HCT116 (cell line): ENCODE data around the gene HHATL. TPM values are rescaled to one million over a fixed set of nuclear protein-coding genes. Genes with fewer than 3 reads are reported as not detected.
A peak's percentile ranks its signal among the peaks of the same experiment; 100 is the strongest.

ENCODE experiments used
- ATAC-seq: fragments of 200-7000 bp; cut with Tn5 transposase; 2 replicates; pipeline ENCODE4 v1.9.1; 2020; ENCODE audit warnings: mild to moderate bottlenecking, moderate library complexity
- BruUV-seq: library from RNA; stranded (reverse); fragments of 400-500 nt; replicated peaks from 2 replicates; lab custom pipeline; 2021; lab: Mats Ljungman, UMichigan
- CTCF ChIA-PET: fragments of 300-600 bp; sonication (Branson Sonifier 250); formaldehyde crosslinking; loops from one replicate; lab custom pipeline; 2021; ENCODE audit warnings: antibody characterized with exemption; lab: Charles Lee
- POLR2A ChIA-PET: fragments of 300-600, 350-600 bp; sonication (Branson Sonifier 250); formaldehyde crosslinking; loops from one replicate; lab custom pipeline; 2021; ENCODE audit warnings: antibody characterized with exemption; lab: Charles Lee
- RAD21 ChIA-PET, 2 experiments: fragments of 300-600 bp; sonication (Branson Sonifier 250); formaldehyde crosslinking; loops; one replicate each; lab custom pipeline; 2023; ENCODE audit warnings: low total read pairs in 2 of 2; ENCODE audit not compliant: uncharacterized antibody in 2 of 2, unreplicated experiment in 2 of 2, low non-redundant PET in 1 of 2; lab: Charles Lee
- DNase-seq: peaks from one replicate; pipeline ENCODE4 v3.0.0-alpha.2; 2010; ENCODE audit warnings: low read depth, low spot score
- H2AFZ ChIP-seq: fragments of 200-600 bp; shearing (Covaris generic), sonication (generic); 2 replicates; pipeline ENCODE4 v1.6.1; 2017; ENCODE audit warnings: low read depth, mixed run types, mixed read lengths, antibody characterized with exemption, low read length; ENCODE audit not compliant: poor library complexity, severe bottlenecking
- H3K27ac ChIP-seq: 2 replicates; pipeline ENCODE4 v1.5.1; 2012; ENCODE audit warnings: low read depth, low read length
- H3K27me3 ChIP-seq: fragments of 200-600 bp; sonication (generic); 2 replicates; pipeline ENCODE4 v1.6.1; 2016; ENCODE audit warnings: mixed run types, low read length, mixed read lengths; ENCODE audit not compliant: insufficient read depth
- H3K36me3 ChIP-seq, 2 experiments: fragments of 200-500 bp in 1 of 2; fragments of 200-600 bp in 1 of 2; sonication (Bioruptor generic) in 1 of 2; sonication (generic) in 1 of 2; 2 replicates each; pipeline versions ENCODE4 v1.5.1 to v1.6.1; 2014 to 2016; ENCODE audit warnings: low read length in 2 of 2, inconsistent platforms in 1 of 2, mixed read lengths in 1 of 2, mixed run types in 1 of 2; ENCODE audit not compliant: insufficient read depth in 2 of 2, control insufficient read depth in 1 of 2
- H3K4me1 ChIP-seq, 2 experiments: fragments of 200-600 bp in 1 of 2; sonication (generic) in 1 of 2; 2 replicates each; pipeline versions ENCODE4 v1.5.1 to v1.6.1; 2012 to 2017; ENCODE audit warnings: low read length in 2 of 2, inconsistent platforms in 1 of 2, mild to moderate bottlenecking in 1 of 2, mixed read lengths in 1 of 2, mixed run types in 1 of 2, moderate library complexity in 1 of 2; ENCODE audit not compliant: insufficient read depth in 2 of 2, control insufficient read depth in 1 of 2
- H3K4me2 ChIP-seq: fragments of 200-600 bp; sonication (generic); 2 replicates; pipeline ENCODE4 v1.6.1; 2017; ENCODE audit warnings: mixed run types, low read length, mixed read lengths
- H3K4me3 ChIP-seq, 2 experiments: fragments of 200-600 bp in 1 of 2; sonication (generic) in 1 of 2; replicated peaks in 1 of 2; 2 replicates each; pipeline ENCODE4 v1.5.1; 2011 to 2016; ENCODE audit warnings: low read length in 2 of 2, control low read depth in 1 of 2, low read depth in 1 of 2, mild to moderate bottlenecking in 1 of 2, mixed read lengths in 1 of 2, mixed run types in 1 of 2
- H3K79me2 ChIP-seq: fragments of 200-600 bp; sonication (generic); 2 replicates; pipeline ENCODE4 v1.6.1; 2017; ENCODE audit warnings: mild to moderate bottlenecking, mixed run types, low read length, moderate library complexity, mixed read lengths; ENCODE audit not compliant: insufficient read depth
- H3K9ac ChIP-seq: fragments of 200-600 bp; sonication (generic); 2 replicates; pipeline ENCODE4 v1.6.1; 2016; ENCODE audit warnings: low read length, mixed read lengths
- H3K9me2 ChIP-seq: fragments of 200-600 bp; sonication (generic), shearing (Covaris generic); 2 replicates; pipeline ENCODE4 v1.6.1; 2017; ENCODE audit warnings: mixed run types, mild to moderate bottlenecking, moderate library complexity; ENCODE audit not compliant: insufficient read depth
- H3K9me3 ChIP-seq, 2 experiments: fragments of 200-500 bp in 1 of 2; fragments of 200-600 bp in 1 of 2; sonication (Bioruptor generic) in 1 of 2; sonication (generic) in 1 of 2; 2 replicates each; pipeline ENCODE4 v1.6.1; 2014 to 2017; ENCODE audit warnings: low read length in 2 of 2, mixed read lengths in 2 of 2, inconsistent platforms in 1 of 2, low read depth in 1 of 2, mild to moderate bottlenecking in 1 of 2, mixed run types in 1 of 2, moderate library complexity in 1 of 2; ENCODE audit not compliant: control insufficient read depth in 1 of 2, insufficient read depth in 1 of 2
- H4K20me1 ChIP-seq: fragments of 200-600 bp; sonication (generic), shearing (Covaris generic); 2 replicates; pipeline ENCODE4 v1.6.1; 2017; ENCODE audit warnings: mixed run types, mild to moderate bottlenecking, moderate library complexity; ENCODE audit not compliant: insufficient read depth
- ATF3 ChIP-seq: IDR thresholded peaks from 2 replicates; pipeline ENCODE4 v1.6.1; 2012
- EGR1 ChIP-seq: IDR thresholded peaks from 2 replicates; pipeline ENCODE4 v1.6.1; 2012; ENCODE audit warnings: low read depth
- EZH2 ChIP-seq: fragments of 200-600 bp; sonication (generic); IDR thresholded peaks from 2 replicates; pipeline ENCODE4 v1.6.1; 2017; ENCODE audit warnings: antibody characterized with exemption, mixed run types
- POLR2AphosphoS5 ChIP-seq: IDR thresholded peaks from 2 replicates; pipeline ENCODE4 v1.6.1; 2011; ENCODE audit warnings: mild to moderate bottlenecking, low read depth, low read length, moderate library complexity
- SRF ChIP-seq: IDR thresholded peaks from 2 replicates; pipeline ENCODE4 v1.6.1; 2012; ENCODE audit warnings: low read depth
- TCF7L2 ChIP-seq: IDR thresholded peaks from 2 replicates; pipeline ENCODE4 v1.7.0; 2011; ENCODE audit warnings: borderline replicate concordance, inconsistent platforms; ENCODE audit not compliant: insufficient read depth, insufficient read length; ENCODE audit errors: extremely low read depth
- YY1 ChIP-seq: IDR thresholded peaks from 2 replicates; pipeline ENCODE4 v1.6.1; 2011; ENCODE audit warnings: low read length, low read depth, moderate library complexity, mild to moderate bottlenecking; ENCODE audit not compliant: insufficient replicate concordance; ENCODE audit errors: extremely low read depth
- ZNF274 ChIP-seq: fragments of 200-500 bp; sonication (Bioruptor generic); IDR thresholded peaks from 2 replicates; pipeline ENCODE4 v1.6.1; 2014; ENCODE audit warnings: mild to moderate bottlenecking, low read depth, low read length, inconsistent platforms
- intact Hi-C: fragments of 100-400 bp; cut with micrococcal nuclease; formaldehyde crosslinking; loops from 2 replicates; pipeline ENCODE4 v1.10.0; 2022
- total RNA-seq: library from RNA; stranded (reverse); gene quantifications from one replicate; pipeline ENCODE4 v1.2.1, GENCODE V29; 2021; ENCODE audit not compliant: unreplicated experiment

HHATL gene
- total RNA-seq, 1 experiment from 2014 or later = 0.52 TPM

GRCh38 chr3:42745291-42745745 is 42.7 kb upstream of the HHATL start:
- DNase-seq = no peak
- BruUV-seq = no TSS peak
- TF ChIP-seq ZNF274 (no peak), ATF3 (no peak), YY1 (no peak), TCF7L2 (no peak), POLR2AphosphoS5 (no peak), EZH2 (no peak), EGR1 (no peak), SRF (no peak)
- H3K9me3 ChIP-seq = no peaks in the 10 kb centered on the region
- no peak overlapping the region for H2AFZ ChIP-seq
- no peak overlapping the region for H3K27ac ChIP-seq
- peak overlapping the region; percentile 59; the same call in 1 of the 2 replicates for H3K4me2 ChIP-seq
- H3K27me3 ChIP-seq = no peaks in the 10 kb centered on the region
- H3K4me1 ChIP-seq = peaks cover 0 to 22% of the 10 kb centered on the region in 2 experiments; a peak in 2 of 4 replicates
- ChIA-PET POLR2A (no interaction called here), RAD21 (no interaction called here), CTCF (interaction anchor here (0.7 to 2.4 kb wide), 7 partner anchors 9 to 97 kb away, joined by 3 to 9 read pairs (median 4); no protein-coding TSS in a partner anchor)
- no peak for ATAC-seq
- intact Hi-C loops = loop anchor here (2.0 kb wide), 1 partner anchor 173 kb away; no protein-coding TSS in a partner anchor
- no peak overlapping the region for H3K4me3 ChIP-seq
- H3K36me3 ChIP-seq = no peaks in the 10 kb centered on the region
- no peaks in the 10 kb centered on the region for H3K9me2 ChIP-seq
- H4K20me1 ChIP-seq = no peaks in the 10 kb centered on the region
- H3K9ac ChIP-seq = no peak overlapping the region
- no peaks in the 10 kb centered on the region for H3K79me2 ChIP-seq
